ENCODE measurements around the gene SLC22A6.

GRCh38 chr11:63014408-63015055 is 29.8 kb upstream of the SLC22A6 start:
- TF ChIP-seq POLR2AphosphoS5 (IDR thresholded peaks at IDR 0.05; ENCODE audit: low read depth, low read length) (no peak), POLR2A (IDR thresholded peaks at IDR 0.05; ENCODE audit: low read depth, low read length) (no peak), TAF1 (IDR thresholded peaks at IDR 0.05; ENCODE audit: low read depth, low read length) (no peak), SPI1 (IDR thresholded peaks at IDR 0.05; ENCODE audit: low read depth, low read length) (no peak), POU2F2 (IDR thresholded peaks at IDR 0.05; ENCODE audit: low read depth, low read length) (no peak), PAX5 (IDR thresholded peaks at IDR 0.05; ENCODE audit: insufficient read depth, low read length, severe bottlenecking) (no peak)
